ENCODE data around the gene TMEM81. TPM values are rescaled to one million over a fixed set of nuclear protein-coding genes. Genes with fewer than 3 reads are reported as not detected.

TMEM81 gene
- total RNA-seq, result 1 to 10 TPM; 2.4 to 2.9 TPM

GRCh38 chr1:205084360-205084759 lies at the start of gene TMEM81:
Gene TMEM81, minus strand, starts transcription at chr1:205084460. Its CDS starts 140 bp downstream, at chr1:205084320.
- peaks cover 27% of the 10 kb centered on the region for H3K36me3 ChIP-seq
- H3K27me3 ChIP-seq, result no peaks in the 10 kb centered on the region
- DNase-seq (ENCODE audit: low spot score), result no peak
- H3K4me1 ChIP-seq, result no peaks in the 10 kb centered on the region
- H3K4me3 ChIP-seq, result no peak within 1 kb of the TSS
- no peaks in the 10 kb centered on the region for H3K9me3 ChIP-seq
- H3K27ac ChIP-seq, result no peak within 1 kb of the TSS
- no peak for TF ChIP-seq CTCF (IDR thresholded peaks at IDR 0.05)

- Histone ChIP-seq H3K9me3 (no peaks in the 10 kb centered on the region), H3K4me3 (no peak overlapping the region), H3K27ac (no peak overlapping the region), H3K27me3 (no peaks in the 10 kb centered on the region), H3K36me3 (no peaks in the 10 kb centered on the region), H3K4me1 (no peaks in the 10 kb centered on the region)
- TF ChIP-seq CTCF (IDR thresholded peaks at IDR 0.05), result no peak
- no peak for DNase-seq (ENCODE audit: low spot score)
These were observed 49.0 kb upstream of the TMEM81 start for GRCh38 chr1:205133287-205133686.

GRCh38 chr1:205129447-205130029 lies 45.3 kb upstream of the TMEM81 start:
- Histone ChIP-seq H3K27me3 (no peaks in the 10 kb centered on the region), H3K4me1 (no peaks in the 10 kb centered on the region), H3K27ac (no peak overlapping the region), H3K9me3 (no peaks in the 10 kb centered on the region), H3K4me3 (no peak overlapping the region), H3K36me3 (no peaks in the 10 kb centered on the region)
- no peak for DNase-seq (ENCODE audit: low spot score)
- no peak for TF ChIP-seq CTCF (IDR thresholded peaks at IDR 0.05)

- no peak for DNase-seq (ENCODE audit: low spot score)
- peaks cover 0 to 2% of the 10 kb centered on the region in 2 donors for H3K4me1 ChIP-seq
- no peaks in the 10 kb centered on the region for H3K27me3 ChIP-seq
- H3K4me3 ChIP-seq, result no peak overlapping the region
- no peaks in the 10 kb centered on the region for H3K9me3 ChIP-seq
- H3K27ac ChIP-seq, result no peak overlapping the region
- H3K36me3 ChIP-seq, result no peaks in the 10 kb centered on the region
- TF ChIP-seq CTCF (IDR thresholded peaks at IDR 0.05), result no peak
These were observed 43.8 kb upstream of the TMEM81 start for GRCh38 chr1:205128050-205128449.

- Histone ChIP-seq H3K9me3 (no peaks in the 10 kb centered on the region), H3K4me1 (peaks cover 0 to 6% of the 10 kb centered on the region in 2 donors), H3K36me3 (no peaks in the 10 kb centered on the region), H3K27ac (no peak overlapping the region), H3K4me3 (no peak overlapping the region), H3K27me3 (no peaks in the 10 kb centered on the region)
- no peak for DNase-seq (ENCODE audit: low spot score)
- no peak for TF ChIP-seq CTCF (IDR thresholded peaks at IDR 0.05)
These were observed 43.4 kb upstream of the TMEM81 start for GRCh38 chr1:205127646-205128045.

- TF ChIP-seq CTCF (IDR thresholded peaks at IDR 0.05), result no peak
- Histone ChIP-seq H3K27ac (no peak overlapping the region), H3K27me3 (no peaks in the 10 kb centered on the region), H3K4me3 (no peak overlapping the region), H3K9me3 (no peaks in the 10 kb centered on the region), H3K4me1 (peaks cover 0 to 24% of the 10 kb centered on the region in 2 donors), H3K36me3 (no peaks in the 10 kb centered on the region)
- no peak for DNase-seq (ENCODE audit: low spot score)
These were observed 40.5 kb upstream of the TMEM81 start for GRCh38 chr1:205124726-205125125.
